GM18951 (cell line): ENCODE measurements around the gene IRF7.
A peak's percentile ranks its signal among the peaks of the same experiment; 100 is the strongest.
"Not testable (repeated sequence)": the region's sequence is repeated elsewhere in the genome, so short reads cannot be mapped to it uniquely, and the experiment has no call there.

Experiments used
- POLR2A ChIP-seq: IDR thresholded peaks from 4 replicates; pipeline ENCODE4 v1.6.1; 2011; ENCODE audit warnings: mild to moderate bottlenecking; ENCODE audit not compliant: insufficient read length, insufficient read depth; ENCODE audit errors: extremely low read depth
- in situ Hi-C: fragments of 300-500 bp; cut with MboI; formaldehyde crosslinking; loops from one replicate; pipeline ENCODE4 v1.12.0; 2022; ENCODE audit warnings: low sequenced_read_pairs, mixed read lengths, inconsistent platforms; ENCODE audit not compliant: unreplicated experiment

The IRF7 gene

DNA sequence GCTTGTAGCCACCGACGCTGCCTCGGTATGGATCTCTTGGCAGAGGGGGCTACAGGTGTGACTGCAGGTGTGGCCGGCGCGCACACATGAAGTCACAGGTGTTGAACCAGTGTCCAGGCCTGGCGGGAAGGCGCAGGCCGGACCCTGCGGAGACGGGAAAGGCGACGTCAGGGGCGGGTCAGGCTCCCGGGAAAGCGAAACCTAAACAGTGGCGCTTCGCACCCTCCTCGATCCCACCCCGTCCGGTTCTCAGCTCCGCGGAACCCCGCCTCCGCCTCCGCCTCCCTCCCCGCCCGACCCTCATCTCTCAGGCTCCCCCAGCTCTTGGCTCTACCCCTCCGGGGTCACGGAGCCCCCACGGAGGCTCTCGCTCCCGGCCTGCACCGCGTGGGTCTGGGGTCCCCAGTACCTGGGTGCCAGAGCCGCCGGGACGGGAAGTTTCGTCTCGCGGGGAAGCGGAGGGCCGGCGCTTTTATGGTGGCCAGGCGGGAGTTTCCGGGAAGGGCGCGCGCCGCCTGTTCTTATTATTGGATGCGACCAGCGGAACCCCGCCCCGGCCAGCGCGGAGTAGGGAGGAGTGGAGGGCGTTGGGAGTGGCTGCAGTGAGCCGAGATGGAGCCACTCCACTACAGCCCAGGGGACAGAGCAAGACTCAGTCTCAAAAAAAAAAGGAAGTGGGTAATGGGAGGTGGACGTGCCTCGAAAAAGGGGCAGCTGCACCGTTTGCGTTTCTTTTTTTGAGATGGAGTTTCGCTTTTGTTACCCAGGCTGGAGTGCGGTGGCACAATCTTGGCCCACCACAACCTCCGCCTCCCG, at the start of gene IRF7:
TSS of gene IRF7 (minus strand) at position 447 of the 816 bp plus-strand sequence. CDS start 586 bp downstream, outside the sequence.
- peak; percentile 99 for TF ChIP-seq POLR2A
- in situ Hi-C loops, result no loop called here

DNA sequence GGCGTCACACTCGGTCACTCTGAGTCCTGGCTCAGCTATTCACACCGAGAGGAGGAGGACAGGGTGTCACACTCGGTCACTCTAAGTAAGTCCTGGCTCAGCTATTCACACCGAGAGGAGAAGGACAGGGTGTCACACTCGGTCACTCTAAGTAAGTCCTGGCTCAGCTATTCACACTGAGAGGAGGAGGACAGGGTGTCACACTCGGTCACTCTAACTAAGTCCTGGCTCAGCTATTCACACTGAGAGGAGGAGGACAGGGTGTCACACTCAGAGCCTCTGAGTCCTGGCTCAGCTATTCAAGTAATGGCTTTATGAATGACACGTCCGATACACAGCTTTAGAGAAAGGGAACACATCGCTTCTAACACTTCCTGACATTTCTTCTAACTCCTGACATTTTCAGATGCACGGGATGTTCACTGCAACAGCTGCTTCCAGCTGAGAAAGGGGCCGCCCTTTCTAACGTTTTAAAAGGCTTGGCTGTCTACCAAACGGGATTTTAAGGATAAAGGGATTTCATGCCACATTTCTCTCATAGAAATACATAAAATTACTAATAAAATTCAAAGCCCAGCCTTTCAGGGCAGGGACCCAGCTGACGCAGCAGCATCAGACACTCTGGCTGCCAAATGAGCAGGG, 49.4 kb upstream of the IRF7 start:
- no peak for TF ChIP-seq POLR2A
- in situ Hi-C loops, result no loop called here

DNA sequence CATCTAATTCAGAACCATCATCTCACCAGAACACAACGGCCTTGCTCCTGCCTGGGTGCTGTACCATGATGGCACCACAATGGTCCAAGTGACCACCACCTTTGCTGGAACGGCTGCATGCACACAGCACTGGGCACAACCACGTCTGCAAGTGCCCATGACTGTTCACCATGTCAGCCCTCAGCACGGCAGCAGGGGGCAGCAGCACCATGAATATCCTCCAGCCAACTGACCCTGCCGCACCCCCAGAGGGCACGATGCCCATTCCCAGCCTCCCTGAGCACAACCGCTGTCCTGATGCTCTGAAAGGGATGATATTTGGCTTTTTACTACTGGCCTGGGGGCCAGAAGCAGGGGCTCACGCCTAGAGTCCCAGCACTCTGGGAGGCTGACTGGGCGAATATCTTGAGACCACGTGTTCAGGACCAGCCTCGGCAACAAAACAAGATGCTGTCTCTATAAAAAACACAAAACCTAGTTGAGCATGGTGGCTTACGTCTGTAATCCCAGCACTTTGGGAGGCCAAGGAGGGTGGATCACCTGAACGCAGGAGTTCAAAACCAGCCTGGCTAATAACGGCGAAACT, 47.0 kb upstream of the IRF7 start:
- TF ChIP-seq POLR2A, result no peak
- in situ Hi-C loops, result no loop called here

DNA sequence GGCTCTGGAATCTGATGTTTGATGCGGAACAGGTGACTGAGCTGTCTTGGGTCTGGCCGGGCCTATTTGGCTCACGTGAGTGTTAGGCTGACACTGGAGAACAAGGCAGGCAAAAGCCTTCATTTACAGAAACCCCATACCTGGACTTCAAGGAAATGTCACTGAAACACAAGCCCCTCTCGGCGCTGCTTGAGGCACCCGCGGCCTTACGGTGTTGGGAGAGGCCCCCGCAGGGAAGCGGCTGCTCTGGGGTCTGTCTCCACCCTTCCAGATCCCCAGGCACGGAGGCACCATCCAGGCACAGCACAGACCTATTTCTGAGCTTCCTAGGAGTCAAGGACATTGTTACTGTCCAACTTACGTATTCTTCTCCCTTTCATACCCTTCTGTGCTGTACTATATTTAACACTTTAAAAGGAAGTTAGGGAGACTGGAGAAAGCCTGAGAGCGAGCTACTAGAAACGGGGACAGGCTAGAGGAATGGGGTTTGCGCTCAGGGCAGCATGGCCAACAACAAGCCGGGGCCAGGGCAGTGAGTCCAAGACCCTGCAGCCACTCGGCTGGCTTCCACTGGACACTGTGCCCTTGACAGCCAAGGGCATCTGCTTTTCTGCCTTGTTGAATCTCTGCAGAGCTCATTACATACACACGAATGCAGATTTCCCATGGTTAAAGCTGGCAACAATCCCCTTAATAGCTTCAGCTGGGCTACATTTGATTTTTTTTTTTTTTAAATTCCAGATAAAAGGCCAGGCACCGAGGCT, 45.1 kb upstream of the IRF7 start:
- in situ Hi-C loops, result no loop called here
- TF ChIP-seq POLR2A, result no peak

DNA sequence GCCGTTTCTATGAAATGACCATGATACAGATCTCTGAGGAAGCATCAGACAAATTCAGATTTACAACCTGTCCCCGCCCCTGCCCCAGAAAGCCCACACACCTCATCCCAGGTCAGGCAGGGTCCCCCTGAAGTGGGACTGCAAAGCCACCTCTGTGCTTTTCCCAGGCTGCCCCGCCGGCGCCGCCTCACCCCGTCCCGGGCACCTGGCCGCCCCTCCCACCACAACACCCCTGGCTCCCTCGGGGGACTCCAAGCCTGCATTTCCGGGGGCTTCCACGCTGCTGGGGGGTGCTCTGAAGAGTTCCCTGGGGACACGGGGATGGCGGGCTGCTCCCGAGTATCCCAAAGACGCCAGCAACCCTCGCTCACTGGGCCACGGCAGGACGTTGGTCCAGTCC, 44.5 kb upstream of the IRF7 start:
- TF ChIP-seq POLR2A, result no peak
- in situ Hi-C loops, result no loop called here

DNA sequence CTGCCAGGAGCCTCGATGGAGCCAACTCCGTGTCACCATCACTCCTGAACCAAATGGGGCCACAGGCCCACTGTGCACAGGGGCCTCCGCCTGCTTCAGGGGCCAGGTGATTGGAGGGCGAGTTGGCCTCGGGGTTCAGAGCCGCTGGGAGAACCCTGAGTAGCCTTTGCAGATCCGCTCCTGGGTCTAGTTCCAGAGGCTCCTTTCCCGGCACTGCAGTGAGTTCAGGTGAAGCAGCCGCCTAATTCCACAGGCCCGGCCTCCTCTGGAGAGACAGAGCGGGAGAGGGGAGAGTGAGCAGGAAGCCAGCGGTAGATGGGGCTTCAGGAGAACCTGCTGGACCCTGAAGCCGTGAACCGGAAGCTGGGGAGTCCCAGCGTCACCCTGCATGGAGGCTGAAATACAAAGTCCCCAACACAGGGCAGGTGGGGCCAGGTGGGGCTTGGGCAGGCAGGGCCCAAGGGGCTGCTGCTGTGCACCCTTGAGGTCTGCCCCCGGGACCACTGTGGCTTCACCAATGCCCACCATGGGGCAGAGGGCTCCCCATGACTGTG, 43.9 kb upstream of the IRF7 start:
- TF ChIP-seq POLR2A, result no peak
- in situ Hi-C loops, result no loop called here

DNA sequence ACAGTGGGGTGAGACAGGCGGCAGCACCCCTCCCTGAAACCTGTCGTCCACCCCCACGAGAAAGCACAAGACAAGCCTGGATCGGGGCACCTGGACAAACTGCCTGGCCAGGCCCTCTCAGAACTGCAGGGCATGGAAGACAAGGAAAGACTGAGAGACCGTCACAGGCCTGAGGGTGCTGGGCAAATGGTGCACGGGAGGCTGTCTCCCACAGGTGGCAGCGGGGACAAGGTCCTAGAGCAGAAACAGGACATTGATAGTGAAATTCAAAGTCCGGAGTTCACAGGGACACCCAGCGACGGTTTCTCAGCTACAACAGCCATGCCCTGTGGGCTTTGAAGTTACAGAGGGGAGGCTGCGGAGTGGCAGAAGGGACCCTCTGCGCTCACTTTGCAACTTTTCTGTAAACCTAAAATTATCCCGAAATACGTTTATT, 42.0 kb upstream of the IRF7 start:
- TF ChIP-seq POLR2A, result no peak
- in situ Hi-C loops, result no loop called here

DNA sequence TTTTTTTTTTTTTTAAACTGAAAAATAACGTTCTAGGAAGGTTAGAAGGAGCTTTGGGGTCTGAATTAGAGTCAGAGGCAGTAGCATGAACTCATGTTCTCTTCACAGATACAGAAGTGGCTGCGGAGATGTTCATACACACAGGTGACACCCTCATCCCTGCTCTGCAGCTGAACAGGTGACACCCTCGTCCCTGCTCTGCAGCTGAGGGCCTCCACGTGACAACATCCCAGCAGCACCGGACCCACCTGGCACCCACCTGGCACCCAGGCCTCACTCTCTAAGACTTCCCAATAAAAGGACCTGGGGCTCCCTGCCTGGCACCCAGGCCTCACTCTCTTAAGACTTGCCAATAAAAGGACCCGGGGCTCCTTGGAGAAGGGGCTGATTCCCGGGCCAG, 41.1 kb upstream of the IRF7 start:
- in situ Hi-C loops, result no loop called here
- no peak for TF ChIP-seq POLR2A

DNA sequence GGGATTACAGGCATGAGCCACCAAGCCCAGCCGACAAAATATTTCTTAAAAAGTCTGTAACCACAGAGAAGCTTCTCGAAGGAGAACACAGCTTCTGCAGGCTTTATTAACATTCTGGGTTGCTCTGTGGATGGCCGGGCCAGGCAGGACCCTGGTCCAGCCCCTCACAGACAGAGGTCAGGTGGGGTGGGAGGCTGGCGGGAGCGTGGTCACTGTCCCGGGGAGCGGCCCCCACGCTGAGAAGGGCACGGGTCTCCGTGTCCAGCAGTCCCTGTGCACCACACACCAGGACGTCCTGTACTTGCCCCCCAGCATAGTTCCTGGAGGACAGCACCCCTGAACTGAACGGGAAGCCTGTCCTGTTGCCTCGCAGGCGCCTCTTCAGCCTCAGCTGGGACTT, 40.7 kb upstream of the IRF7 start:
- in situ Hi-C loops, result no loop called here
- TF ChIP-seq POLR2A, result no peak

DNA sequence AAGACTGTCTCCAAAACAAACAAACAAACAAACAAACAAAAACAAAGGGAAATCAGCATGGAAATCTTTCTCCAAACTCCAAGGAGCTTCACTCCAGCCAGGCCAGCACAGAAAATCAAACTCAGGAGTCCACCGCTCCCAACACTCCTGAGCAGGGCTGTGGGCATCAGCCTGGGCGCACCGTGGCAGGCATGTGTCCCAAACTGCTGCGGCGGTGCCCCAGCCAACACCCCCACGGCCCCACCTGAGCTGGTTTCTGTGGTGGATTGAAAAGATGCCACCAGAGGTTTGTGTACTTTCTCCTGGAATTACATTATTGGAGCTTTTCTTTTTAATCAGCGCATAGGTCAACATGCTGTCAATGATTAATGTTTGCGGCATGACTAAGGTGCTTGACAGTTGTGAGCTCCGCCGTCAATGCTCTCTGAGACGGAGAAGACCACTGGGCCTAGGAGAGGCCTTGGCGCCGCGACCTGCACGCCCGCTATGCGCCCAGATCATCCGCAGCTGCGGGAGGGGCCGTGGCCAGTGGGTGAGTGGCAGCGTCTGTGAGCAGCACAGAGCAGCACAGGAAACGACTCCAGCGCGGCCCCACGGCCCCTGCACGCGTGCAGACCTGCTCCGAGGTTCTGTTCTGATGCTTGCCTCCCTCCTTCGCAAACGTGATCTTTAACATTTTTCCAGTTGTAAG, 39.4 kb upstream of the IRF7 start:
- in situ Hi-C loops, result no loop called here
- no peak for TF ChIP-seq POLR2A

DNA sequence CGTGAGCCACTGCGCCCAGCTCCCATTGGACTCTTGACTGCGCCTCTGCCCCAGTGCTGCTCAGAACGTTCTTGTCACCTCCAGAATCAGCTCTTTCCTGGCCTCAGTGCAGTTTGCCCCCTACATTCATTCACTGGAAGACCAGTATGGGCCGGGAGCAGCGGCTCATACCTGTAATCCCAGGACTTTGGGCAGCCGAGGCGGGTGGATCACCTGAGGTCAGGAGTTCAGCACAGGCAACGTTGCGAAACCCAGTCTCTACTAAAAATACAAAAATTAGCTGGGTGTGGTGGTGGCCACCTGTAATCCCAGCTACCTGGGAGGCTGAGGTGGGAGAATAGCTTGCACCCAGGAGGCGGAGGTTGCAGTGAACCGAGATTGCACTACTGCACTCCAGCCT, 38.7 kb upstream of the IRF7 start:
- in situ Hi-C loops, result not testable (repeated sequence)

DNA sequence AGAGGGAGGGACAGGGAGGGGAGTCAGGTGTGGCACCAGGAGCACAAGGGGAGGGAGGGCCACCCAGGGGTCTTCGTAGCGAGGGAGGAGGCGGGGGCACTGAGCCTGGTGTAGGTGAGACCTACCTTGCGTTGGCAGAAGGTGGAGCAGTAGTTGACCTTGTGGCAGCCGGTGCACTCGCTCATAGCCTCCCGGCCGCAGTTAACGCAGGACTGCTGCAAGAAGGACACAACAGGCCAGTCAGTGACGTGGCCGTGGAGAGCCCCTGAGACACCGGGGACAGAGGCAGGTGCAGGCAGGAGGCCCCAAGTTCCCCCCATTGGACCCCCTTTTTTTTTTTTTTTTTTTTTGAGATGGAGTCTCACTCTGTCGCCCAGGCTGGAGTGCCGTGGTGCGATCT, 38.1 kb upstream of the IRF7 start:
- no peak for TF ChIP-seq POLR2A
- in situ Hi-C loops, result no loop called here

DNA sequence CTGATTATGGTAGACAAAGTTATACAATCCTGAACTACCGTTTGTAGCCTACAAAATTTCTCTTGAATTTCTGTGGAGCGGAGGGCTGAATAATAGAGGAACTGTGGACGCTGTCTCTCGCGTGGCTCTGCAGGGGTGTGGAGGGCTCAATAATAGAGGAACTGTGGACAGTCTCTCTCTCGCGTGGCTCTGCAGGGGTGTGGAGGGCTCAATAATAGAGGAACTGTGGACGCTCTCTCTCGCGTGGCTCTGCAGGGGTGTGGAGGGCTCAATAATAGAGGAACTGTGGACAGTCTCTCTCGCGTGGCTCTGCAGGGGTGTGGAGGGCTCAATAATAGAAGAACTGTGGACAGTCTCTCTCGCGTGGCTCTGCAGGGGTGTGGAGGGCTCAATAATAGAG, 37.4 kb upstream of the IRF7 start:
- in situ Hi-C loops, result not testable (repeated sequence)

DNA sequence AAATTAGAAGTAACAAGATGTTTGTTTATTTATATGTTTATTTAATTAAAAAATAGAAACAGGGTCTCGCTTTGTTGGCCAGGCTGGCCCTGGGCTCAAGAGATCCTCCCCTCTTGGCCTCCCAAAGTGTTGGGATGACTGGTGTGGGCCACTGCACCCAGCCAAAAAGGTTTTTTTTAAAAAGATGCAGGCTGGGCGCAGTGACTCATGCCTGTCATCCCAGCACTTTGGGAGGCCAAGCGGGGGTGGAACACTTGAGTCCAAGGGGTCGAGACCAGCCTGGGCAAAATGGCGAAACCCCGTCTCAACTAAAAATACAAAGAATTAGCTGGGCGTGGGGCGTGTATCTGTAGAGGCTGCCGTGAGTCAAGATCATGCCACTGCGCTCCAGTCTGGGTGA, 34.7 kb upstream of the IRF7 start:
- in situ Hi-C loops, result no loop called here
- no peak for TF ChIP-seq POLR2A

DNA sequence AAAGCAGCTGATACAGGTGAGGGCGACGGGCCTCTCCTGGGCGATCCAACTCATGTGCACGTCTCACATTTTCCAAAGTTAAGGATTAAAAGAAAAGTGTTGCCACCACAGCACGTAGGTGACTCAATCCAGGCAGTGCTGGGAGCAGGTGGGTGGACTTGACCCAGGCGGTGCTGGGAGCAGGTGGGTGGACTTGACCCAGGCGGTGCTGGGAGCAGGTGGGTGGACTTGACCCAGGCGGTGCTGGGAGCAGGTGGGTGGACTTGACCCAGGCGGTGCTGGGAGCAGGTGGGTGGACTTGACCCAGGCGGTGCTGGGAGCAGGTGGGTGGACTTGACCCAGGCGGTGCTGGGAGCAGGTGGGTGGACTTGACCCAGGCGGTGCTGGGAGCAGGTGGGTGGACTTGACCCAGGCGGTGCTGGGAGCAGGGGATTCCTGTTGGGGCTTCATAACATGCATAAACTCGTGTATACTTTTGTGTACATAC, 32.0 kb upstream of the IRF7 start:
- in situ Hi-C loops, result not testable (repeated sequence)
